Neural progenitor cell (in vitro differentiated cells): ENCODE measurements around the gene ATG10. TPM values are rescaled to one million over a fixed set of nuclear protein-coding genes. Genes with fewer than 3 reads are reported as not detected.
A peak's percentile ranks its signal among the peaks of the same experiment; 100 is the strongest.

Source experiments
- DNase-seq: peaks from one replicate; pipeline ENCODE4 v3.0.0-alpha.2; 2016; ENCODE audit warnings: low spot score
- H2AFZ ChIP-seq: fragments of 200-600 bp; sonication (generic); replicated peaks from 2 replicates; pipeline ENCODE4 v1.6.1; 2016; ENCODE audit warnings: antibody characterized with exemption
- H3F3A ChIP-seq: fragments of 200-600 bp; sonication (generic); 2 replicates; pipeline ENCODE4 v1.6.1; 2016; ENCODE audit warnings: antibody characterized with exemption, low read depth
- H3K27ac ChIP-seq: fragments of 200-600 bp; sonication (generic); 2 replicates; pipeline ENCODE4 v1.5.1; 2016; ENCODE audit warnings: mild to moderate bottlenecking
- H3K27me3 ChIP-seq: fragments of 200-600 bp; sonication (generic); 2 replicates; pipeline ENCODE4 v1.6.1; 2016; ENCODE audit warnings: mild to moderate bottlenecking, moderate library complexity
- H3K36me3 ChIP-seq: fragments of 200-600 bp; sonication (generic); 2 replicates; pipeline ENCODE4 v1.5.1; 2016
- H3K4me1 ChIP-seq: fragments of 200-600 bp; sonication (generic); 2 replicates; pipeline ENCODE4 v1.6.1; 2016; ENCODE audit warnings: mixed run types
- H3K4me2 ChIP-seq: fragments of 200-600 bp; sonication (generic); 2 replicates; pipeline ENCODE4 v1.6.1; 2016
- H3K4me3 ChIP-seq: fragments of 200-600 bp; sonication (generic); 2 replicates; pipeline ENCODE4 v1.5.1; 2016
- H3K79me2 ChIP-seq: fragments of 200-600 bp; sonication (generic); 2 replicates; pipeline ENCODE4 v1.6.1; 2016; ENCODE audit warnings: low read depth
- H3K9ac ChIP-seq: fragments of 200-600 bp; sonication (generic); 2 replicates; pipeline ENCODE4 v1.6.1; 2016
- H3K9me3 ChIP-seq: fragments of 200-600 bp; sonication (generic); 2 replicates; pipeline ENCODE4 v1.5.1; 2016; ENCODE audit warnings: low read depth
- H4K20me1 ChIP-seq: fragments of 200-600 bp; sonication (generic); 2 replicates; pipeline ENCODE4 v1.6.1; 2016; ENCODE audit warnings: low read depth
- H3K27ac Mint-ChIP-seq: 3 replicates; pipeline ENCODE4 v1.8.0; 2021; ENCODE audit warnings: mixed read lengths
- H3K27me3 Mint-ChIP-seq: 2 replicates; pipeline ENCODE4 v1.8.0; 2022; ENCODE audit warnings: low read depth, mild to moderate bottlenecking, inconsistent platforms, moderate library complexity, mixed read lengths; ENCODE audit not compliant: insufficient read depth
- H3K36me3 Mint-ChIP-seq: 3 replicates; pipeline ENCODE4 v1.8.0; 2021; ENCODE audit warnings: mixed read lengths
- H3K4me1 Mint-ChIP-seq: 3 replicates; pipeline ENCODE4 v1.8.0; 2021; ENCODE audit warnings: mixed read lengths
- H3K4me3 Mint-ChIP-seq: 3 replicates; pipeline ENCODE4 v1.8.0; 2021; ENCODE audit warnings: mild to moderate bottlenecking, moderate library complexity, mixed read lengths
- H3K9me3 Mint-ChIP-seq: 3 replicates; pipeline ENCODE4 v1.8.0; 2020; ENCODE audit warnings: mixed read lengths
- EZH2 ChIP-seq: fragments of 200-600 bp; sonication (generic); IDR thresholded peaks from 2 replicates; pipeline ENCODE4 v1.6.1; 2017; ENCODE audit warnings: antibody characterized with exemption, mild to moderate bottlenecking, moderate library complexity
- EZH2phosphoT487 ChIP-seq: fragments of 200-600 bp; sonication (generic); IDR thresholded peaks from 2 replicates; pipeline ENCODE4 v1.6.1; 2017; ENCODE audit warnings: antibody characterized with exemption
- total RNA-seq: library from RNA; depleted of rRNA; stranded (reverse); fragments of >200 nt; gene quantifications from 2 replicates; pipeline ENCODE4 v1.2.3, GENCODE V29; 2015; ENCODE audit warnings: low replicate concordance
- TF ChIP-seq, protein P1 (sequence below): fragments of 200-600 bp; sonication (generic); IDR thresholded peaks from 2 replicates; pipeline ENCODE4 v1.5.1; 2017; ENCODE audit warnings: antibody characterized with exemption, mild to moderate bottlenecking

The ATG10 gene
- total RNA-seq, 1 donor from 2014 or later: 13.4 TPM

DNA sequence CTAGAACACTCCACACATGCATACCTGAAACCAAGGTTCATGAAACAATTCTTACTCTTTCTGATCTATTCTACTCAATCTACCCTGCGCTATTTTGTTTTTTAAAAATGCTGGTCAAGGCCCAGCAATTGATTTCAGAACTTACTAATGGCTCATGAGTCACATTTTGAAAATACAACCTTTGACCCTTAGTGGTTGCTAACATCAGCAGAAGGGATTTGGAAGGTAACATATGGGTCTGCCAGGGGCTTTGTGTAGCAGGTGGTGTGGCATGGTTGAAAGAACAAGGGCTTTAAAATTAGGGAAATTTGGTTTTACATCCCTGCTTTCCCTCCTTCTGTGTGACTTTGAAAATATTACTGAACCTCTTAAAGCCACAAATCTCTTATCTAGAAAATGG, 101.4 kb downstream of the ATG10 start:
- H3K4me3 Mint-ChIP-seq: no peak overlapping the region
- Histone ChIP-seq H3K27me3 (no peaks in the 10 kb centered on the region), H2AFZ (no peak overlapping the region), H3K4me3 (no peak overlapping the region), H3K9ac (no peak overlapping the region), H4K20me1 (no peaks in the 10 kb centered on the region), H3K4me2 (no peak overlapping the region), H3K79me2 (no peaks in the 10 kb centered on the region), H3F3A (no peaks in the 10 kb centered on the region), H3K4me1 (peaks cover 10% of the 10 kb centered on the region), H3K27ac (no peak overlapping the region), H3K9me3 (no peaks in the 10 kb centered on the region), H3K36me3 (no peaks in the 10 kb centered on the region)
- no peak for DNase-seq
- H3K27me3 Mint-ChIP-seq: no peaks in the 10 kb centered on the region
- no peak for TF ChIP-seq EZH2
- no peak overlapping the region for H3K27ac Mint-ChIP-seq
- peaks cover 15% of the 10 kb centered on the region for H3K4me1 Mint-ChIP-seq
- no peaks in the 10 kb centered on the region for H3K36me3 Mint-ChIP-seq
- H3K9me3 Mint-ChIP-seq: no peaks in the 10 kb centered on the region

DNA sequence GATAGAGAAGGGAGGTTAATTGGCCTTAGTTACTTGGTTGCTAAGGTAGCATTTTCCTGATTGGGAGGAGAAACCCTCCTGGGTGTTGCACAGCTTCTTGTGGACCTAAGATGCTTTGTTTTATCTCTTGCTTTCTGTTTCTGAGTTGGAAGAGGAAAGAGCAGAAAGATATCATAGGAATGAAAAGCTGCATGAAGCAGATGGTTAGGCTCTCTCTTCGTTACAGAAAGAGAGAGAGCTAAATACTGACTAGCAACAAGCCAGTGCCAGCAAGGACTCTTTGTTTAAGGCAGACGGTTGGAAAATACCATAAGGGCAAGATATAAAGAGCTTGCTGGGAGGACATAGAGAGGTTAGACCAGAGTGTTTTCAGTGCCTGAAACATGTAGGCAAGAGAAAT, 103.1 kb downstream of the ATG10 start:
- Histone ChIP-seq H3K27ac (peak overlapping the region; percentile 2), H3K36me3 (no peaks in the 10 kb centered on the region), H3K4me3 (no peak overlapping the region), H3K9me3 (no peaks in the 10 kb centered on the region), H3K79me2 (no peaks in the 10 kb centered on the region), H4K20me1 (no peaks in the 10 kb centered on the region), H3F3A (no peaks in the 10 kb centered on the region), H3K4me2 (peak overlapping the region; percentile 11), H2AFZ (peak overlapping the region; percentile 55), H3K4me1 (peaks cover 10% of the 10 kb centered on the region), H3K9ac (no peak overlapping the region), H3K27me3 (no peaks in the 10 kb centered on the region)
- DNase-seq: peak; percentile 29
- H3K27me3 Mint-ChIP-seq: no peaks in the 10 kb centered on the region
- TF ChIP-seq, protein P1, sequence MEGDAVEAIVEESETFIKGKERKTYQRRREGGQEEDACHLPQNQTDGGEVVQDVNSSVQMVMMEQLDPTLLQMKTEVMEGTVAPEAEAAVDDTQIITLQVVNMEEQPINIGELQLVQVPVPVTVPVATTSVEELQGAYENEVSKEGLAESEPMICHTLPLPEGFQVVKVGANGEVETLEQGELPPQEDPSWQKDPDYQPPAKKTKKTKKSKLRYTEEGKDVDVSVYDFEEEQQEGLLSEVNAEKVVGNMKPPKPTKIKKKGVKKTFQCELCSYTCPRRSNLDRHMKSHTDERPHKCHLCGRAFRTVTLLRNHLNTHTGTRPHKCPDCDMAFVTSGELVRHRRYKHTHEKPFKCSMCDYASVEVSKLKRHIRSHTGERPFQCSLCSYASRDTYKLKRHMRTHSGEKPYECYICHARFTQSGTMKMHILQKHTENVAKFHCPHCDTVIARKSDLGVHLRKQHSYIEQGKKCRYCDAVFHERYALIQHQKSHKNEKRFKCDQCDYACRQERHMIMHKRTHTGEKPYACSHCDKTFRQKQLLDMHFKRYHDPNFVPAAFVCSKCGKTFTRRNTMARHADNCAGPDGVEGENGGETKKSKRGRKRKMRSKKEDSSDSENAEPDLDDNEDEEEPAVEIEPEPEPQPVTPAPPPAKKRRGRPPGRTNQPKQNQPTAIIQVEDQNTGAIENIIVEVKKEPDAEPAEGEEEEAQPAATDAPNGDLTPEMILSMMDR: no peak
- TF ChIP-seq EZH2phosphoT487: no peak
- TF ChIP-seq EZH2: no peak
- peak overlapping the region; percentile 88 for H3K27ac Mint-ChIP-seq
- H3K4me3 Mint-ChIP-seq: no peak overlapping the region
- peaks cover 15% of the 10 kb centered on the region for H3K4me1 Mint-ChIP-seq
- peaks cover 3% of the 10 kb centered on the region for H3K9me3 Mint-ChIP-seq
- H3K36me3 Mint-ChIP-seq: peaks cover 3% of the 10 kb centered on the region

DNA sequence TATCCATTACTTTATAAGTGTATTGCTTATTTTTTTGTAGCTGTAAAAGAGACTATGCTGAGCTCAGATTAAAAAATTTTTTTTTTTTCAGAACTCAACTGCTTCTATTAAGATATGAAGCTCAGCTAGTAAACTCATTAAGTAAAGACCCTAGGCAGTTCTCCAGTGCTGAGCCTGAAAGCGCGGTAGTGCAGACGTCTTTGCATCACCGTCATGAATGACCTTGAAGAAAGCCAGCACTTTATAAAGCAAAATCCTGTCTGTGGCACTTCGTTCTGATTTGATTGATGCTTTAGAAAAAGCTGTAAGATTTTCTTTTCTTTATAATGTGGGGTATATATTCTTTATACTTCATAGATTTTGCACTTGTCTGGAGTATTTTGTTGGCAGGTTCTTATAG, 105.7 kb downstream of the ATG10 start:
- Histone ChIP-seq H3K79me2 (no peaks in the 10 kb centered on the region), H3K4me3 (no peak overlapping the region), H3K36me3 (peaks cover 6% of the 10 kb centered on the region), H3K4me2 (no peak overlapping the region), H3K27me3 (no peaks in the 10 kb centered on the region), H3F3A (no peaks in the 10 kb centered on the region), H4K20me1 (no peaks in the 10 kb centered on the region), H3K9ac (no peak overlapping the region), H3K27ac (no peak overlapping the region), H3K4me1 (peaks cover 10% of the 10 kb centered on the region), H2AFZ (no peak overlapping the region), H3K9me3 (peaks cover 6% of the 10 kb centered on the region)
- DNase-seq: no peak
- Mint-ChIP-seq H3K4me1 (peaks cover 15% of the 10 kb centered on the region), H3K36me3 (peaks cover 7% of the 10 kb centered on the region), H3K4me3 (no peak overlapping the region), H3K27ac (no peak overlapping the region), H3K27me3 (no peaks in the 10 kb centered on the region), H3K9me3 (peaks cover 17% of the 10 kb centered on the region)
- TF ChIP-seq EZH2phosphoT487 (no peak), EZH2 (no peak)
- TF ChIP-seq, protein P1: no peak

DNA sequence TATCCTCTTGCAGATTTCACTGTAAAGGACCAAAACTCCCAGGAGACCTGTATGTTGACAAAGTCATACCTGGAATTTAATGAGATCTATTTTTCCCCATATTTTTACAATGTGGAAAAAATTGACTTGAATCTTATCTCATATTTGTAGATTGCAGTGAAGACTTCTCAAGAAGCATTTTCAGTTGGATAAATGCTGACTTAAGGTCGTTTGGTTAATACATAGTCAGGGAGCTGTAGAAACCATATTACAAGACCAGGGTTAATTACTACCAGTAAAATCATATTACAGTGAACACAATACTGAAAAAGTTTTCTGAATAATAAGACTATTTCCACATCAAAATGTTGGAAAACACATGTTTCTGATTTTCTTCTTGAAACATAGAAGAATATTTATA, 119.8 kb downstream of the ATG10 start:
- Mint-ChIP-seq H3K4me1 (peaks cover 6% of the 10 kb centered on the region), H3K27me3 (no peaks in the 10 kb centered on the region), H3K9me3 (peaks cover 23% of the 10 kb centered on the region), H3K27ac (no peak overlapping the region), H3K36me3 (peaks cover 7% of the 10 kb centered on the region), H3K4me3 (no peak overlapping the region)
- peaks cover 3% of the 10 kb centered on the region for H3F3A ChIP-seq
- no peak overlapping the region for H3K27ac ChIP-seq
- TF ChIP-seq, protein P1: no peak
- TF ChIP-seq EZH2phosphoT487 (no peak), EZH2 (no peak)
- H3K27me3 ChIP-seq: no peaks in the 10 kb centered on the region
- peaks cover 9% of the 10 kb centered on the region for H3K9me3 ChIP-seq
- H3K4me2 ChIP-seq: no peak overlapping the region
- no peaks in the 10 kb centered on the region for H3K4me1 ChIP-seq
- H3K79me2 ChIP-seq: no peaks in the 10 kb centered on the region
- no peak overlapping the region for H3K4me3 ChIP-seq
- H3K36me3 ChIP-seq: peaks cover 11% of the 10 kb centered on the region
- H2AFZ ChIP-seq: no peak overlapping the region
- no peak overlapping the region for H3K9ac ChIP-seq
- no peaks in the 10 kb centered on the region for H4K20me1 ChIP-seq
- DNase-seq: no peak
